Measurements from ENCODE around the gene ADPRM.
A peak's percentile ranks its signal among the peaks of the same experiment; 100 is the strongest.

Gene ADPRM

DNA sequence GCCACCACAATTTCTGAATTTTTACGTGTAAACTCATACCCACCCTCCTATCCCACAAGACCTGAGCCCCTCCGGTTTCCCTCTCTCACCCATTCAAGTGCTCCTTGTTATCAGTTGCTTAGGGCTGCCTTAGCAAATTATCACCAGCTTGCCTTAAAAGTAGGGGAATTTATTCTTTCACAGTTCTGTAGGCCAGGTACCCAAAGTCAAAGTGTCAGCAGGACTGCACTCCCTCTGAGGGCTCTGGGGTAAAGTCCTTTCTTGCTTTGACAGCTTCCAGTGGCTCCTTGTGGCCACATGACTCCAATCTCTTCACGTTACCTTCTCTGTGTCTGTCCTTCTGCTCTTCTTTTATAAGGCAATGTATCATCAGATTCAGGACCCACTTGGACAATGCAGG, 40.3 kb downstream of the ADPRM start:
- Histone ChIP-seq H3K36me3 (ENCODE audit: control insufficient read depth in 1 of 2, insufficient read depth in 2 of 2, low read length in 2 of 2) (no peaks in the 10 kb centered on the region), H3K27ac (ENCODE audit: low read depth, low read length) (peak overlapping the region; percentile 43), H3K27me3 (ENCODE audit: control insufficient read depth in 1 of 2, insufficient read depth in 2 of 2, low read length in 2 of 2) (no peaks in the 10 kb centered on the region), H3K9ac (ENCODE audit: low read depth in 1 of 2, low read length in 2 of 2) (no peak overlapping the region), H3K9me3 (ENCODE audit: control insufficient read depth in 1 of 2, low read length in 2 of 2) (no peaks in the 10 kb centered on the region), H3K4me1 (ENCODE audit: control insufficient read depth in 1 of 2, insufficient read depth in 2 of 2, low read length in 2 of 2) (peaks cover 25 to 39% of the 10 kb centered on the region in 2 donors), H3K4me3 (ENCODE audit: low read depth in 1 of 2, low read length in 2 of 2) (peak overlapping the region in 1 of 2 donors; percentile 1)

DNA sequence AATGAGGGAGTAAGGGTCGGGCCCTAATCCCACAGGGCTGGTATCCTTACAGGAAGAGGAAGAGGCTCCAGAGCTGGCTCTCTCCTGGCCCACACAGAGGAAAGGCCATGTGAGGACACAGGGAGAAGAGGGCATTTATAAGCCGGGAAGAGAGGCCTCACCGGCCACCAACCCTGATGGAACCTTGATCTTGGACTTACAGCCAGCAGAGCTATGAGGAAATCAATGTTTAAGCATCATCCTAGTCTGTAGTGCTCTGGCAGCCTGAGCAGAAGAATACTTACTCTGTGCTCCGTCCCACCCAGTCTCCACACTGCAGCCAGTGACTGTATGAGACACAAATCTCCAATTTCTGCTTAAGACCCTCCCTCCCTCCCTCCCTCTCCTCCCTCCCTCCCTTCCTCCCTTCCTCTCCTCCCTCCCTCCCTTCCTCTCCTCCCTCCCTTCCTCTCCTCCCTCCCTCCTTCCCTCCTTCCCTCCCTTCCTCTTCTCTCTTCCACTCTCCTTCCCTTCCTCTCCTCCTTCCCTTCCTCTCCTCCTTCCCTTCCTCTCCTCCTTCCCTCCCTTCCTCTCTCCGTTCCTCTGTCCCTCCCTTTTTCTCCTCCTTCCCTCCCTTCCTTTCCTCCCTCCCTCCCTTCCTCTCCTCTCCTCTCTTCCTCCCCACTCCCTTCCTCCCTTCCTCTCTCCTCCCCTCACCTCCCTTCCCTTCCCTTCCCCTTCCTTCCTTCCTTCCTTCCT, 41.3 kb downstream of the ADPRM start:
- H3K4me1 ChIP-seq (ENCODE audit: control insufficient read depth in 1 of 2, insufficient read depth in 2 of 2, low read length in 2 of 2): peaks cover 22 to 35% of the 10 kb centered on the region in 2 donors
- H3K36me3 ChIP-seq (ENCODE audit: control insufficient read depth in 1 of 2, insufficient read depth in 2 of 2, low read length in 2 of 2): no peaks in the 10 kb centered on the region
- H3K27me3 ChIP-seq (ENCODE audit: control insufficient read depth in 1 of 2, insufficient read depth in 2 of 2, low read length in 2 of 2): no peaks in the 10 kb centered on the region
- no peak overlapping the region for H3K9ac ChIP-seq (ENCODE audit: low read depth in 1 of 2, low read length in 2 of 2)
- peak overlapping the region; percentile 51 for H3K27ac ChIP-seq (ENCODE audit: low read depth, low read length)
- no peaks in the 10 kb centered on the region for H3K9me3 ChIP-seq (ENCODE audit: control insufficient read depth in 1 of 2, low read length in 2 of 2)
- peak overlapping the region in 1 of 2 donors; percentile 1 for H3K4me3 ChIP-seq (ENCODE audit: low read depth in 1 of 2, low read length in 2 of 2)

DNA sequence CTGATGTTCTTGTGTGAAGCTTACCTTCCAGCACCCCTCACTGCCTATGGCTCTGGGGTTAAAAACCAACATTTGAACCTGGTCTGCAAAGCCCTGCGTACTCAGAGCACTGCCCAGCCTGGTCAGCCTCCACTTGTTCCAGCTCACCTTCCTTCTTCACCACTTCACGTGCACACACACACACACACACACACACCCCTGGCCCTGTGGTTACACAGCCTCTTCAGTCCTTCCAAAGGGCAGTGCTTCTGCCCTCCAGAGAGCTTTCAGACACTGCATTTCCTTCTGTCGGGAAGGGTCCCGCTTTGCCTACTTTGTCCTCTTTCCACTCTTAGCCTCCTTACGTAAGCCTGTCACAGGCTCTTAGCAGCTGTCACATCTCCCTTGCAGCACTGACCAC, 42.0 kb downstream of the ADPRM start:
- H3K27me3 ChIP-seq (ENCODE audit: control insufficient read depth in 1 of 2, insufficient read depth in 2 of 2, low read length in 2 of 2): no peaks in the 10 kb centered on the region
- H3K4me1 ChIP-seq (ENCODE audit: control insufficient read depth in 1 of 2, insufficient read depth in 2 of 2, low read length in 2 of 2): peaks cover 22 to 33% of the 10 kb centered on the region in 2 donors
- H3K36me3 ChIP-seq (ENCODE audit: control insufficient read depth in 1 of 2, insufficient read depth in 2 of 2, low read length in 2 of 2): no peaks in the 10 kb centered on the region
- no peak overlapping the region for H3K27ac ChIP-seq (ENCODE audit: low read depth, low read length)
- no peaks in the 10 kb centered on the region for H3K9me3 ChIP-seq (ENCODE audit: control insufficient read depth in 1 of 2, low read length in 2 of 2)
- no peak overlapping the region for H3K4me3 ChIP-seq (ENCODE audit: low read depth in 1 of 2, low read length in 2 of 2)
- no peak overlapping the region for H3K9ac ChIP-seq (ENCODE audit: low read depth in 1 of 2, low read length in 2 of 2)

DNA sequence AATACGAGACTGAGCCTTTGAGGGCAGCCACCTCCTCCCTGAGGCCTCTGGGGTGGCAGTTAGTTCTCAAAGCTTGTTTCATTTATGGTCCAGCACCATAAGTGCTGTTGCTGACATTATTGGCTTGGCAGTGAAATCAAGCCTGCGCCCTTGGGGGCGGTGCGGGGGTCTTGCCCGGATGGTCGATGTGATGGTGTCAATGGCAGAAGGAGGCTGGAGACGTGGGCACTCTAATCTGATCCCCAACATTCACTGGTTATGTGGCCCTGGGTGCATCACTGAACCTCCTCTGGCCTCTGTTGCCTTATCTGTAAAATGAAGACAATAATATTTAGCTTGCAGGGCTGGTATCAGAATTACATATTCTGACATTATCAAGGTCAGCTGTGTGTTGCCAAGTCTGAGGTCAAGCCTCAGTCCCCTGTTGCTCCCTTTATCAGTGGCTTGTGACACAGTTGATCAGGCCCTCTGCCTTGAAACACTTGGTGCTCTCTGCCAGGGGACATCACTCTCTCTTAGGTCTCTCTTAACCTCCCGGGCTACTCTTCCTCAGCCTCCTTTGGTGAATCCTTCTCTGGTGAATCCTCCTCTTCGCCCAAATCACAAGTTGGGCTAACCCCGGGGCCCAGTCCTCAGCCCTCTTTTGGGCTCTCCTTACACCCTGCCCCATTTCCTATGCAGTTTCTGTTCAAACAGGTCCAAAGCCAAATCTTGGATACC, 44.2 kb downstream of the ADPRM start:
- H3K27me3 ChIP-seq (ENCODE audit: control insufficient read depth in 1 of 2, insufficient read depth in 2 of 2, low read length in 2 of 2): no peaks in the 10 kb centered on the region
- H3K27ac ChIP-seq (ENCODE audit: low read depth, low read length): no peak overlapping the region
- no peaks in the 10 kb centered on the region for H3K36me3 ChIP-seq (ENCODE audit: control insufficient read depth in 1 of 2, insufficient read depth in 2 of 2, low read length in 2 of 2)
- no peaks in the 10 kb centered on the region for H3K9me3 ChIP-seq (ENCODE audit: control insufficient read depth in 1 of 2, low read length in 2 of 2)
- no peak overlapping the region for H3K4me3 ChIP-seq (ENCODE audit: low read depth in 1 of 2, low read length in 2 of 2)
- H3K4me1 ChIP-seq (ENCODE audit: control insufficient read depth in 1 of 2, insufficient read depth in 2 of 2, low read length in 2 of 2): peaks cover 30 to 45% of the 10 kb centered on the region in 2 donors
- H3K9ac ChIP-seq (ENCODE audit: low read depth in 1 of 2, low read length in 2 of 2): no peak overlapping the region

DNA sequence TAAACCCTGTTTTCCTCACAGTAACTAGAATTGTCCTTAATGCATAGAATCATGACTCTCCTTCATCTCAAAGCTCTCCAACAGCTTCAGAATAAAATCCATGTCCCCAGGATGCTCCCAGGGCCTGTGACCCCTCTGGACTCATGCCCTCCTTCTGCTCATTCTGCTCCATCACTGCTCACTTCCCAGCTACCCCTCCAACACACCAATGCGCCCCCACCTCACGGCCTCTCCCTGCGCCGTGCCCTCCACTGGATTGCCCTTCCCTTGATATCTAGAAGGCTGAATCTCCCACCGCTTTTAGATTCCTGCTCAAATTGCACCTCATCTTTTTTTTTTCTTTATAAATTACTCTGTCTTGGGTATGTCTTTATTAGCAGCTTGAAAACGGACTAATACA, 45.0 kb downstream of the ADPRM start:
- Histone ChIP-seq H3K4me1 (ENCODE audit: control insufficient read depth in 1 of 2, insufficient read depth in 2 of 2, low read length in 2 of 2) (peaks cover 27 to 40% of the 10 kb centered on the region in 2 donors), H3K27ac (ENCODE audit: low read depth, low read length) (no peak overlapping the region)

DNA sequence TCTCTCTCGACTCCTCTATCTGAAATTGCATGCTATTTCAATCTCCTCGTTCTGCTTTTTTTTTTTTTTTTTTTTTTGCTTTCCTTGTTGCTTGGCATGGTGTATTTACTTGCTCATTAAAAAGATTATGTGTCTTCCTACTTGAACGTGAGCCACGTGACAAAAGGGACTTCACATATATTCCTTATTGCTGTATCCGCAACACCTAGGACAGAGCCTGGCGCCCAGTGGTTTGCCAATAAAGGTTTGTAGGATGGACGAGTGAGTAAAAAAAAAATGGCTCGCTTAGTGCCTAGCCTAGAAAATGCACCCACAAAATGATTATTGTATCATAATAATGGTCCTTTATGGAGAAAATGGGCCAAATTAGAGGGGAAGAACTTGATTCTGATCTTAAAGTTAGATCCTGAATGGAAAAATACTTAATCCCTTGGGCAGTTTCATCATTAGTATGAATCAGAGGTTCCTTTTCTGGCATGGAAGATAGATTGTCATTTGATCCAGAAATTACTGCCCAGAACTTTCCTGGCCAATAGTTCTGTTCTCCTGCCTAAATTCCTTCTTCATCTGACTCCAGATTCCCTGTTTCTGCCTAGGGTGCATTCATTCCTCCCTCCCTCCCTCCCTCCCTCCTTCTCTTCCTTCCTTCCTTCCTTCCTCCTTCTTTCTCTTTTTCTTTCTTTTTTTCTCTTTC, 46.1 kb downstream of the ADPRM start:
- no peaks in the 10 kb centered on the region for H3K27me3 ChIP-seq (ENCODE audit: control insufficient read depth in 1 of 2, insufficient read depth in 2 of 2, low read length in 2 of 2)
- H3K36me3 ChIP-seq (ENCODE audit: control insufficient read depth in 1 of 2, insufficient read depth in 2 of 2, low read length in 2 of 2): no peaks in the 10 kb centered on the region
- no peaks in the 10 kb centered on the region for H3K9me3 ChIP-seq (ENCODE audit: control insufficient read depth in 1 of 2, low read length in 2 of 2)
- H3K27ac ChIP-seq (ENCODE audit: low read depth, low read length): no peak overlapping the region
- H3K4me1 ChIP-seq (ENCODE audit: control insufficient read depth in 1 of 2, insufficient read depth in 2 of 2, low read length in 2 of 2): peaks cover 17 to 30% of the 10 kb centered on the region in 2 donors
- no peak overlapping the region for H3K9ac ChIP-seq (ENCODE audit: low read depth in 1 of 2, low read length in 2 of 2)
- no peak overlapping the region for H3K4me3 ChIP-seq (ENCODE audit: low read depth in 1 of 2, low read length in 2 of 2)

More for the DNA sequence above, 45.0 kb downstream of the ADPRM start:
- Histone ChIP-seq H3K9me3 (ENCODE audit: control insufficient read depth in 1 of 2, low read length in 2 of 2) (no peaks in the 10 kb centered on the region), H3K9ac (ENCODE audit: low read depth in 1 of 2, low read length in 2 of 2) (no peak overlapping the region), H3K36me3 (ENCODE audit: control insufficient read depth in 1 of 2, insufficient read depth in 2 of 2, low read length in 2 of 2) (no peaks in the 10 kb centered on the region), H3K27me3 (ENCODE audit: control insufficient read depth in 1 of 2, insufficient read depth in 2 of 2, low read length in 2 of 2) (no peaks in the 10 kb centered on the region), H3K4me3 (ENCODE audit: low read depth in 1 of 2, low read length in 2 of 2) (no peak overlapping the region)

DNA sequence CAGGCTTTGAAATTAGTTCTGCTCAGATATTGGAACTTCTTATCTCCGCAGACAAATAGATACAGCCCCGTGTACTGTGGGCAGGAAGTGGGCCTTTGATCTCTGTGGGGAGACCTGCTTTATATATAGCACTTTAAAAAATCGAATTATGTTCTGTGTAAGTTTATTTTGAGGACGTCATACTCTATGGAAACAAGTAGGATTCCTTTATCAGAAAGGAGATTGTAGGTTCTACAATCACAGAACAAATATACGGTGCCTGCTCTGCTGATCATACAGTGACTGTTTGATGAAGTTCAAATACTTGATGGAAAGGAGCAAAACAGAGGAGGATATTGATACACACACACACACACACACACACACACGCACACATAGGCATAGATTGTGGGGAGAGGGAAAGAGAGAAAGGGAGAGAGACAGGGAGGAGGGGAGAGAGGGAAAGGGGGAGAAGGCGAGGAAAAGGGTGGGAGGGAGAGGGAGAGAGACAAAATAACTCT, 47.2 kb downstream of the ADPRM start:
- Histone ChIP-seq H3K27ac (ENCODE audit: low read depth, low read length) (no peak overlapping the region), H3K9me3 (ENCODE audit: control insufficient read depth in 1 of 2, low read length in 2 of 2) (no peaks in the 10 kb centered on the region), H3K4me3 (ENCODE audit: low read depth in 1 of 2, low read length in 2 of 2) (no peak overlapping the region), H3K36me3 (ENCODE audit: control insufficient read depth in 1 of 2, insufficient read depth in 2 of 2, low read length in 2 of 2) (no peaks in the 10 kb centered on the region), H3K27me3 (ENCODE audit: control insufficient read depth in 1 of 2, insufficient read depth in 2 of 2, low read length in 2 of 2) (no peaks in the 10 kb centered on the region), H3K4me1 (ENCODE audit: control insufficient read depth in 1 of 2, insufficient read depth in 2 of 2, low read length in 2 of 2) (peaks cover 10 to 22% of the 10 kb centered on the region in 2 donors), H3K9ac (ENCODE audit: low read depth in 1 of 2, low read length in 2 of 2) (no peak overlapping the region)

DNA sequence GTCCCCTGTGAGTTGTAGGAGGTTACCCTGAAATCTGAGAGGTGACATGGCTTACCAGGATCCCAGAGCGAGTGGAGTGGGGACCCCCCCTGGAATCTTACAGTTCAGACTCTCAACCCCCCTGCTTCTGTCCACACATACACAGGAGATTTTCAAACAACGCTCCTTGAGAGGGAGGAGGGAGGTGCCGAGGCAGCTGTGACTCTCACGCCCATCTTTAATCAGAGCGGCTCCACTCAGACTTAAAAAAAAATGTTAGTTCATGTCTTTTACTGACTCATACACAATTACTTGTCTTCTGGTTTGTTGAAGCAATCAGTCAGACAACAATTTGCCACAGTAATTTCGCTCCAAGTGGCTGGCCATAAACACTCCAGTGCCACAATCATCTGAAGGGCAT, 47.8 kb downstream of the ADPRM start:
- H3K4me3 ChIP-seq (ENCODE audit: low read depth in 1 of 2, low read length in 2 of 2): no peak overlapping the region
- H3K9me3 ChIP-seq (ENCODE audit: control insufficient read depth in 1 of 2, low read length in 2 of 2): no peaks in the 10 kb centered on the region
- no peaks in the 10 kb centered on the region for H3K27me3 ChIP-seq (ENCODE audit: control insufficient read depth in 1 of 2, insufficient read depth in 2 of 2, low read length in 2 of 2)
- no peak overlapping the region for H3K9ac ChIP-seq (ENCODE audit: low read depth in 1 of 2, low read length in 2 of 2)
- no peak overlapping the region for H3K27ac ChIP-seq (ENCODE audit: low read depth, low read length)
- H3K4me1 ChIP-seq (ENCODE audit: control insufficient read depth in 1 of 2, insufficient read depth in 2 of 2, low read length in 2 of 2): peaks cover 8 to 18% of the 10 kb centered on the region in 2 donors
- H3K36me3 ChIP-seq (ENCODE audit: control insufficient read depth in 1 of 2, insufficient read depth in 2 of 2, low read length in 2 of 2): no peaks in the 10 kb centered on the region

DNA sequence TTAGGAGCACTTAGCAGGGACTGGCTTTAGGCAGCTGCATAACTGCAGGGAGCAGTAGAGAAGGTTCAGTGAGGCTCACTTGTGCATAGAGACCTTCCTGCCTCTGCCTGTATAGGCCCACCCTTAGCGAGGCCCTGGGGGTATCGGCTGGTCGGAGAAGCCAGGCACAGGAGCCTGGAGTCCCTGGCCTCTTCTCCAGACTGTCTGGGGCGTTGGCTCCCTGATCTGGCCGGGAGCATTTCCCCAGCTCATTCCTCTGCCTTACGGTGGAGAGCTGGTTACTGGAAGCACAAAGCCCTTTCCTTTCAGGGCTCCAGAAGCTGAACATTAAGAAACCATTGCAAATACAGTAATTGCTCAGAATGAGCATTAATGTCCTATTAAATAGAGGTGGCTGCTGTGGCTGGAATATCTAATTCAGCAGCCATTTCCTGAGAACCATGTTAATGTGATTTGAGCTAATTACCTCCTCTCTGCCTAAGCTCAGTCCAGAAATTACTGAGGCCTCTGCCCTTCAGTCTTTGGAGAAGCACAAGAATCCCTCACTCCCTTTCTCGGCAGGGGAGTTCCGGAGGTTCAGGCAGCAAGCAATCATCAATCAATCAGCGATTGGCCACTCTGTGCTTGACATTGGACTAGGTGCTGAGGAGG, 51.3 kb downstream of the ADPRM start:
- Histone ChIP-seq H3K27ac (ENCODE audit: low read depth, low read length) (no peak overlapping the region), H3K27me3 (ENCODE audit: control insufficient read depth in 1 of 2, insufficient read depth in 2 of 2, low read length in 2 of 2) (no peaks in the 10 kb centered on the region), H3K36me3 (ENCODE audit: control insufficient read depth in 1 of 2, insufficient read depth in 2 of 2, low read length in 2 of 2) (no peaks in the 10 kb centered on the region), H3K4me3 (ENCODE audit: low read depth in 1 of 2, low read length in 2 of 2) (no peak overlapping the region), H3K9me3 (ENCODE audit: control insufficient read depth in 1 of 2, low read length in 2 of 2) (no peaks in the 10 kb centered on the region), H3K4me1 (ENCODE audit: control insufficient read depth in 1 of 2, insufficient read depth in 2 of 2, low read length in 2 of 2) (peaks cover 8 to 14% of the 10 kb centered on the region in 2 donors), H3K9ac (ENCODE audit: low read depth in 1 of 2, low read length in 2 of 2) (no peak overlapping the region)

All from duodenal mucosa (tissue), 2 donors.